ENCODE measurements around the gene CLIP4. TPM values are rescaled to one million over a fixed set of nuclear protein-coding genes. Genes with fewer than 3 reads are reported as not detected.

Gene CLIP4
- total RNA-seq, 2 experiments from 2014 or later, result not detected

DNA sequence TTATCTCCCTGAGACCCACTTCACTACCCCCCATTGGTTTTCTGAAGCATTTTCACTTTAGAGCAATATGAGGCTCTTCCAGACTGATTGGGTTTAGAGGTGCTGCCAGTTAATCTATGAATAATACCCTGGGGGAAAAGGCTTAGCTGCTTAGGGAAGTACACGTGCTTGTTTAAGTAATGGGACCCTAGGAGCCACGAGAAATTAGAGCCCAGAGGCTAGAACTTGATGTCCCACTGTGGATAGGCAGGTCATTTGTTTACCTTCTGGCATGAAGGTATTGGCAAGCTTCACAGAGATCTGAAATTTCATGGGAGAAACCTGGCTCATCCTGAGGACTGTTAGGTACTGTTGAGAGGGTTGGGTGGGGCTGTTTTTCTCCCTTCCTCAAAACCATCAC is 59.7 kb downstream of the CLIP4 start:
- Histone ChIP-seq H3K36me3 (ENCODE audit: insufficient read depth, low read length) (no peaks in the 10 kb centered on the region), H3K9me2 (ENCODE audit: insufficient read depth, low read length) (no peaks in the 10 kb centered on the region), H3K79me2 (ENCODE audit: insufficient read depth, low read depth, low read length) (no peaks in the 10 kb centered on the region), H3K27ac (ENCODE audit: low read depth, low read length, poor library complexity, severe bottlenecking) (no peak overlapping the region), H2AFZ (ENCODE audit: low read length) (no peak overlapping the region), H3K9me3 (ENCODE audit: low read length) (no peaks in the 10 kb centered on the region), H3K4me1 (ENCODE audit: insufficient read depth, low read length, poor library complexity, severe bottlenecking) (no peaks in the 10 kb centered on the region), H3K4me3 (ENCODE audit: low read depth, low read length, poor library complexity, severe bottlenecking) (no peak overlapping the region), H3K4me2 (ENCODE audit: low read length) (no peak overlapping the region), H4K20me1 (ENCODE audit: insufficient read depth, low read length) (no peaks in the 10 kb centered on the region)
- TF ChIP-seq, protein P1, sequence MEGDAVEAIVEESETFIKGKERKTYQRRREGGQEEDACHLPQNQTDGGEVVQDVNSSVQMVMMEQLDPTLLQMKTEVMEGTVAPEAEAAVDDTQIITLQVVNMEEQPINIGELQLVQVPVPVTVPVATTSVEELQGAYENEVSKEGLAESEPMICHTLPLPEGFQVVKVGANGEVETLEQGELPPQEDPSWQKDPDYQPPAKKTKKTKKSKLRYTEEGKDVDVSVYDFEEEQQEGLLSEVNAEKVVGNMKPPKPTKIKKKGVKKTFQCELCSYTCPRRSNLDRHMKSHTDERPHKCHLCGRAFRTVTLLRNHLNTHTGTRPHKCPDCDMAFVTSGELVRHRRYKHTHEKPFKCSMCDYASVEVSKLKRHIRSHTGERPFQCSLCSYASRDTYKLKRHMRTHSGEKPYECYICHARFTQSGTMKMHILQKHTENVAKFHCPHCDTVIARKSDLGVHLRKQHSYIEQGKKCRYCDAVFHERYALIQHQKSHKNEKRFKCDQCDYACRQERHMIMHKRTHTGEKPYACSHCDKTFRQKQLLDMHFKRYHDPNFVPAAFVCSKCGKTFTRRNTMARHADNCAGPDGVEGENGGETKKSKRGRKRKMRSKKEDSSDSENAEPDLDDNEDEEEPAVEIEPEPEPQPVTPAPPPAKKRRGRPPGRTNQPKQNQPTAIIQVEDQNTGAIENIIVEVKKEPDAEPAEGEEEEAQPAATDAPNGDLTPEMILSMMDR (conservative IDR thresholded peaks at IDR 0.05; ENCODE audit: low read length), result no peak
- TF ChIP-seq EZH2phosphoT487 (IDR thresholded peaks at IDR 0.05; ENCODE audit: borderline replicate concordance, low read depth, low read length), result no peak
- intact Hi-C loops (cut with micrococcal nuclease; ENCODE audit: unreplicated experiment), result no loop called here
- CTCF ChIA-PET (ENCODE audit: unreplicated experiment), result no interaction called here
- no TSS peak for BruUV-seq (replicated peaks)
- POLR2A ChIA-PET, result no interaction called here
- no peak for DNase-seq (ENCODE audit: low spot score)

DNA sequence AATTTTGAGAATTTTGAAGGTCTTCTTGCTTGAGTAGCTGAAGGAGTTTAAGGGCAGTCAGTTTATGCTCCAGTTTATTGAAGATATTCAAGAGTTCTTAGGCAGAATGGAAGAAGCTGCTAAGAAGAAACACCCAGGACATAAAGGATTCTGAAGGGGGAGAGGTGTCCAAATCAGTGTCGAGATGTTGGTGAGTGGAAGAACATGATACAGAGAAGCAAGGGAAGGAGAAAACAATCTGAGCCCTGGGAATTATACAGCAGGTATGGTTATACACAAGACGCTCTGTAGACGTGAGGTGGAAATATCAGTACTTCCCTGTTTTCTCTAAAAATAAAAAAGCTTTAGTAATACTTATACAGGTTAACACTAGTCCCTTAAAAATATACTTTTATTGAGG is 60.1 kb downstream of the CLIP4 start:
- no peak for DNase-seq (ENCODE audit: low spot score)
- BruUV-seq (replicated peaks), result no TSS peak
- no peak overlapping the region for H2AFZ ChIP-seq (ENCODE audit: low read length)

DNA sequence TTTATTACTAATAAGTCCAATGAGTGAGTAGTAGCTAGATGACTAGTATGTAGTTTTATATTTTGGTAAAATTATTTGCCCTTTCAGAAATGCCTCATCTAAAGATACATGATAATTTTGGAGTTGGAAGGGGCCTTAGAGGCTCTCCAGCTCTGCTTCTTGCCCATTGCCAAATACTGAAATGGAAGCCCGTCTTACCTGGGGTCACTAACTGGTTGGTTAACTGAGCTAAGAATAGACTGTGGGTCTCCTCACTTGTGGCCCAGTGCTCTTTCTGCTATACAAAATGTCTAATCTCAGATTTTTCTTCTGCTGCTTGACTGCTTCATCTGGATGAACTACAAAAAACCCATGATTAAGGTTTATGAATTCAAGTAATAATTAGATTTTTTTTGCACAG is 67.1 kb downstream of the CLIP4 start:
- Histone ChIP-seq H3K4me2 (ENCODE audit: low read length) (no peak overlapping the region), H2AFZ (ENCODE audit: low read length) (no peak overlapping the region), H3K4me1 (ENCODE audit: insufficient read depth, low read length, poor library complexity, severe bottlenecking) (no peaks in the 10 kb centered on the region), H3K4me3 (ENCODE audit: low read depth, low read length, poor library complexity, severe bottlenecking) (no peak overlapping the region), H3K27ac (ENCODE audit: low read depth, low read length, poor library complexity, severe bottlenecking) (no peak overlapping the region), H3K9me2 (ENCODE audit: insufficient read depth, low read length) (no peaks in the 10 kb centered on the region), H4K20me1 (ENCODE audit: insufficient read depth, low read length) (no peaks in the 10 kb centered on the region), H3K79me2 (ENCODE audit: insufficient read depth, low read depth, low read length) (no peaks in the 10 kb centered on the region), H3K36me3 (ENCODE audit: insufficient read depth, low read length) (no peaks in the 10 kb centered on the region), H3K9me3 (ENCODE audit: low read length) (no peaks in the 10 kb centered on the region)
- no peak for DNase-seq (ENCODE audit: low spot score)
- no peak for TF ChIP-seq EZH2phosphoT487 (IDR thresholded peaks at IDR 0.05; ENCODE audit: borderline replicate concordance, low read depth, low read length)
- intact Hi-C loops (cut with micrococcal nuclease; ENCODE audit: unreplicated experiment), result no loop called here
- CTCF ChIA-PET (ENCODE audit: unreplicated experiment), result no interaction called here
- BruUV-seq (replicated peaks), result no TSS peak
- POLR2A ChIA-PET, result interaction anchor here (0.7 to 1.0 kb wide), 2 partner anchors 9 to 1409 kb away, joined by 3 read pairs; no protein-coding TSS in a partner anchor

More for the DNA sequence above, 60.1 kb downstream of the CLIP4 start:
- no peaks in the 10 kb centered on the region for H3K9me3 ChIP-seq (ENCODE audit: low read length)
- no peaks in the 10 kb centered on the region for H3K36me3 ChIP-seq (ENCODE audit: insufficient read depth, low read length)
- H3K4me3 ChIP-seq (ENCODE audit: low read depth, low read length, poor library complexity, severe bottlenecking), result no peak overlapping the region
- H3K4me1 ChIP-seq (ENCODE audit: insufficient read depth, low read length, poor library complexity, severe bottlenecking), result no peaks in the 10 kb centered on the region
- intact Hi-C loops (cut with micrococcal nuclease; ENCODE audit: unreplicated experiment), result no loop called here
- H3K79me2 ChIP-seq (ENCODE audit: insufficient read depth, low read depth, low read length), result no peaks in the 10 kb centered on the region
- H3K27ac ChIP-seq (ENCODE audit: low read depth, low read length, poor library complexity, severe bottlenecking), result no peak overlapping the region
- no peak for TF ChIP-seq EZH2phosphoT487 (IDR thresholded peaks at IDR 0.05; ENCODE audit: borderline replicate concordance, low read depth, low read length)
- TF ChIP-seq, protein P1 (conservative IDR thresholded peaks at IDR 0.05; ENCODE audit: low read length), result no peak
- H3K4me2 ChIP-seq (ENCODE audit: low read length), result no peak overlapping the region
- no peaks in the 10 kb centered on the region for H3K9me2 ChIP-seq (ENCODE audit: insufficient read depth, low read length)
- H4K20me1 ChIP-seq (ENCODE audit: insufficient read depth, low read length), result no peaks in the 10 kb centered on the region
- ChIA-PET POLR2A (no interaction called here), CTCF (ENCODE audit: unreplicated experiment) (no interaction called here)

All from OCI-LY7 (cell line).